ENCODE data around the gene ACP4. TPM values are rescaled to one million over a fixed set of nuclear protein-coding genes. Genes with fewer than 3 reads are reported as not detected.
"Not testable (repeated sequence)": the region's sequence is repeated elsewhere in the genome, so short reads cannot be mapped to it uniquely, and the experiment has no call there.

Gene ACP4
- total RNA-seq, 2 donors from 2014 or later: not detected

GRCh38 chr19:50772476-50772875 lies 17.7 kb upstream of the ACP4 start:
- TF ChIP-seq POLR2A (IDR thresholded peaks at IDR 0.05) (no peak), CTCF (IDR thresholded peaks at IDR 0.05) (no peak)
- Histone ChIP-seq H3K4me1 (no peaks in the 10 kb centered on the region), H3K4me3 (no peak overlapping the region), H3K9me3 (peaks cover 0 to 5% (median 0%) of the 10 kb centered on the region in 3 donors), H3K27me3 (no peaks in the 10 kb centered on the region), H3K36me3 (replicated peaks in 1 of 2; ENCODE audit: insufficient read depth in 1 of 2, low read depth in 2 of 2) (no peaks in the 10 kb centered on the region), H3K27ac (no peak overlapping the region)
- intact Hi-C loops (cut with DNase I): no loop called here
- WGBS, 2 donors: 50 to 57% methylated on average over 2 of the region's 2 CpGs
- ATAC-seq: no peak
- no peak for DNase-seq

DNA sequence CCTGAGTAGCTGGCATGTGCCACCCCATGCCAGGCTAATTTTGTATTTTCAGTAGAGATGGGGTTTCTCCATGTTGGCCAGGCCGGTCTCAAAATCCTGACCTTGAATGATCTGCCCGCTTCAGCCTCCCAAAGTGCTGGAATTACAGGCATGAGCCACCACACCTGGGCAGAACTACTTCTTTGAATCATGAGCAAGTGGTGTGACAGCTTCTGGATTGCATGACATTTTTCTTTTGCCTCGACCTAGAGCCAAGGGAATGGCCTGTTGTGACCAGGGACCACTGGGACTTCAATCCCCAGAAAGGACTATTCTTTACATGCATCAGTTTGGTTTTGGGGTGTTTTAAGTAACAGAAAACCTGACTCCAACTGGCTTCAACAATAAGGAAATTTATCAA lies 17.3 kb upstream of the ACP4 start:
- H3K27me3 ChIP-seq; intact Hi-C loops (cut with DNase I); H3K36me3 ChIP-seq (replicated peaks in 1 of 2; ENCODE audit: insufficient read depth in 1 of 2, low read depth in 2 of 2); ATAC-seq; H3K27ac ChIP-seq; H3K4me3 ChIP-seq; H3K9me3 ChIP-seq; H3K4me1 ChIP-seq; DNase-seq: not testable (repeated sequence)
- WGBS, 2 donors: 53 to 65% methylated on average over 3 of the region's 3 CpGs

DNA sequence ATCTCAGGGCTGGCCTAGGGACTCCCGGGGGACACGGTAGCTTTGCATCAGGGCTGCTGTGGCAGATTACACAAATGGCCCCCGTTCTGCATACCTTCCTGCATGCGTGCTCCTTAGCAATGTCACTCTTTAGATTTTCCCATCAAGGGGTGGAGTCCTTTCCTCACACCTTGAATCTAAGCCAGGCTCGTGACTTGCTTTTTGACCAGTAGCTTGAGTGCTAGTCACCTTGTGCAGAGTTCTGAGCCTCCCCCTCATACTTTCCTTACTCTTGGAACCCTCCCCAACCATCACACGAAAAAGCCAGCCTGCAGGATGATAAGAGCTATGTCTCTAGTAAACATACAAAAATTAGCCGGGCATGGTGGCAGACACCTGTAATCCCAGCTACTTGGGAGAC lies 16.8 kb upstream of the ACP4 start:
- not testable (repeated sequence) for H3K36me3 ChIP-seq (replicated peaks in 1 of 2; ENCODE audit: insufficient read depth in 1 of 2, low read depth in 2 of 2)

DNA sequence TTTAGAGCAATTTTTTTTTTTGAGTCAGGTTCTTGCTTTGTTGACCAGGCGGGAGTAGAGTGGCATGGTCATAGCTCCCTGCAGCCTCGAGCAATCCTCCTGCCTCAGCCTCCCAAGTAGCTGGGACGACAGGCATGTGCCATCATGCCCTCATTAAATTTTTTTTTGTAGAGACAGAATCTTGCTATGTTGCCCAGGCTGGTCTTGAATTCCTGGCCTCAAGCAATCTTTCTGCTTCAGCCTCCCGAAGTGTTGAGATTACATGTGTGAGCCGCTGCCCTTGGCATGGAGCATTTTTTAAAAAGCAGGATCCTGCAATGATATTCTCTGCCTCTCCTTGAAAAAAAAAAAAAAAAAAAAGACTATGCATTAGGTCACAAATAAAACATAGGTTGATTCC lies 14.1 kb upstream of the ACP4 start:
- Histone ChIP-seq H3K4me3 (no peak overlapping the region), H3K9me3 (peaks cover 0 to 5% (median 0%) of the 10 kb centered on the region in 3 donors), H3K27ac (no peak overlapping the region), H3K27me3 (peaks cover 0 to 31% of the 10 kb centered on the region in 2 donors), H3K36me3 (replicated peaks in 1 of 2; ENCODE audit: insufficient read depth in 1 of 2, low read depth in 2 of 2) (no peaks in the 10 kb centered on the region), H3K4me1 (no peaks in the 10 kb centered on the region)
- WGBS, 2 donors: 69 to 71% methylated on average over 5 of the region's 5 CpGs
- ATAC-seq: no peak
- TF ChIP-seq POLR2A (IDR thresholded peaks at IDR 0.05) (no peak), CTCF (IDR thresholded peaks at IDR 0.05) (no peak)
- DNase-seq: no peak
- intact Hi-C loops (cut with DNase I): no loop called here

More for the DNA sequence above, 16.8 kb upstream of the ACP4 start:
- H3K27ac ChIP-seq; H3K4me3 ChIP-seq; H3K9me3 ChIP-seq; DNase-seq; H3K4me1 ChIP-seq; intact Hi-C loops (cut with DNase I); H3K27me3 ChIP-seq; ATAC-seq: not testable (repeated sequence)
- 38 to 55% methylated on average over 2 to 7 of the region's 7 CpGs for WGBS, 2 donors

GRCh38 chr19:50777261-50777660 lies 13.0 kb upstream of the ACP4 start:
- ATAC-seq: no peak
- H3K27ac ChIP-seq: no peak overlapping the region
- H3K4me3 ChIP-seq: no peak overlapping the region
- intact Hi-C loops (cut with DNase I): no loop called here
- DNase-seq: no peak
- WGBS, 2 donors: 21 to 28% methylated on average over 4 of the region's 4 CpGs
- no peak for TF ChIP-seq CTCF (IDR thresholded peaks at IDR 0.05)
- no peak for TF ChIP-seq POLR2A (IDR thresholded peaks at IDR 0.05)
- H3K36me3 ChIP-seq (replicated peaks in 1 of 2; ENCODE audit: insufficient read depth in 1 of 2, low read depth in 2 of 2): no peaks in the 10 kb centered on the region
- H3K4me1 ChIP-seq: no peaks in the 10 kb centered on the region
- H3K9me3 ChIP-seq: peaks cover 0 to 5% (median 0%) of the 10 kb centered on the region in 3 donors
- H3K27me3 ChIP-seq: peaks cover 0 to 39% of the 10 kb centered on the region in 2 donors

DNA sequence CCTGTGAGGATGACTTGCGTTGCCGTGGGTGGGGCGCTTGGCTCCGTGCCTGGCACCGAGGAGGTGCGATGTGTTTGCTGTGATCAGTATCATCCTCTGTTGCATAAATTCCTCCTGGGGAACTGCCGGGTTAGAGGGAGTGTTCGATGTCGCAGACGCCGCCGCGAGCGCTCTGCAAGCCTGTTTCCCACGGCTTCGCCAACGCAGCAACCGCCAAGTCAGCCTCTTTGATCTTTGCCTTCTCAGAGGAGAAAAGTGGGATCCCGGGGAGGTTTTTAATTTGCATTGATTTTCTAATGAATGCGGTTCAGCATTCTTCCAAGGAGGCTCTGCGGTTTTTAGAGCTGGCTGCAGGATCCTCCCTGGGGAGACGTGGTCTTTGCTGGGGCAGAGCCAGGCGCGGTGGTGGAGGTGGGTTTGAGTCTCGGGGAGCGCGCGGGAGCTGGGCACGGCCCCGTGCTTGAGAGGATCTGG lies 12.3 kb upstream of the ACP4 start:
- H3K27ac ChIP-seq: no peak overlapping the region
- H3K27me3 ChIP-seq: peaks cover 0 to 39% of the 10 kb centered on the region in 2 donors
- TF ChIP-seq CTCF (IDR thresholded peaks at IDR 0.05) (no peak), POLR2A (IDR thresholded peaks at IDR 0.05) (no peak)
- no peak overlapping the region for H3K4me3 ChIP-seq
- intact Hi-C loops (cut with DNase I): no loop called here
- no peak for ATAC-seq
- H3K36me3 ChIP-seq (replicated peaks in 1 of 2; ENCODE audit: insufficient read depth in 1 of 2, low read depth in 2 of 2): no peaks in the 10 kb centered on the region
- H3K9me3 ChIP-seq: no peaks in the 10 kb centered on the region
- whole genome bisulfite sequencing, 2 donors: 0% methylated on average over 3 to 30 of the region's 30 CpGs
- no peaks in the 10 kb centered on the region for H3K4me1 ChIP-seq
- DNase-seq: no peak
